Activated CD8-positive, alpha-beta T cell treated with anti-CD3 and anti-CD28 coated beads, Interleukin-2, amount 10 ng/mL, durations not matched to agents 7 days and 5 days (primary cell): ENCODE results near the gene PCF11. TPM values are rescaled to one million over a fixed set of nuclear protein-coding genes. Genes with fewer than 3 reads are reported as not detected.

Source experiments
- ATAC-seq: fragments of 150-1000 bp; cut with Tn5 transposase; one replicate; pipeline ENCODE4 v1.10.0; 2021; ENCODE audit warnings: moderate library complexity
- CTCF ChIA-PET: fragments of 350-600 bp; sonication (Branson Sonifier 250); formaldehyde crosslinking; loops from one replicate; lab custom pipeline; 2021; ENCODE audit warnings: antibody characterized with exemption; lab: Charles Lee
- POLR2A ChIA-PET: fragments of 350-600 bp; sonication (Branson Sonifier 250); formaldehyde crosslinking; loops from one replicate; lab custom pipeline; 2021; ENCODE audit warnings: antibody characterized with exemption; lab: Charles Lee
- DNase-seq: peaks from one replicate; pipeline ENCODE4 v3.0.0-alpha.2; 2020
- H3K27ac Mint-ChIP-seq: one replicate; pipeline ENCODE4 v1.8.0; 2021; ENCODE audit warnings: mild to moderate bottlenecking, mixed read lengths
- H3K27me3 Mint-ChIP-seq: one replicate; pipeline ENCODE4 v1.8.0; 2021; ENCODE audit warnings: low read depth, mixed read lengths
- H3K36me3 Mint-ChIP-seq: one replicate; pipeline ENCODE4 v1.8.0; 2021; ENCODE audit warnings: low read depth, mixed read lengths
- H3K4me1 Mint-ChIP-seq: one replicate; pipeline ENCODE4 v1.8.0; 2021; ENCODE audit warnings: low read depth, mixed read lengths
- H3K4me3 Mint-ChIP-seq: one replicate; pipeline ENCODE4 v1.8.0; 2021; ENCODE audit warnings: mild to moderate bottlenecking, mixed read lengths
- H3K9me3 Mint-ChIP-seq: one replicate; pipeline ENCODE4 v1.8.0; 2022; ENCODE audit warnings: mixed read lengths; ENCODE audit not compliant: insufficient read depth
- total RNA-seq, 2 experiments: library from RNA; stranded (reverse); gene quantifications; one replicate each; pipeline ENCODE4 v1.2.3, GENCODE V29; 2021

Gene PCF11
- total RNA-seq, 2 experiments from 2014 or later = 65.9 to 67.2 TPM

GRCh38 chr11:83166193-83166866 lies 9.4 kb downstream of the PCF11 start:
- POLR2A ChIA-PET = no interaction called here
- Mint-ChIP-seq H3K36me3 (peaks cover 80% of the 10 kb centered on the region), H3K9me3 (no peaks in the 10 kb centered on the region), H3K27ac (no peak overlapping the region), H3K4me1 (peaks cover 74% of the 10 kb centered on the region), H3K27me3 (no peaks in the 10 kb centered on the region), H3K4me3 (no peak overlapping the region)
- ATAC-seq (no peak), DNase-seq (no peak)
- CTCF ChIA-PET = no interaction called here

DNA sequence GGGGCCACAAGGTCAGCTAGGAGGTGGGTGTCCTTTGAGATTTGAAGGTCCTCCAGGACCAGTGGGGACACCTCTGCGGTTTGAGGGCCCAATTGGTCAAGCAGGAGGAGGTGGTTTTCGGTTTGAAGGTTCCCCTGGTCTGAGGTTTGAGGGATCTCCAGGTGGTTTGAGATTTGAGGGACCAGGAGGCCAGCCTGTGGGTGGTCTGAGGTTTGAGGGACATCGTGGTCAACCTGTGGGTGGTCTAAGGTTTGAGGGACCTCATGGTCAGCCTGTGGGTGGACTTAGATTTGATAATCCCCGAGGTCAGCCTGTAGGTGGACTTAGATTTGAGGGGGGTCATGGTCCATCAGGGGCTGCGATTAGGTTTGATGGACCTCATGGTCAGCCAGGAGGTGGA lies 11.8 kb downstream of the PCF11 start:
- POLR2A ChIA-PET = interaction anchor here (1.4 kb wide), 1 partner anchor 12 kb away, joined by 5 read pairs; the partner anchor contains the start of gene PCF11

GRCh38 chr11:83170865-83171264 lies 13.9 kb downstream of the PCF11 start:
- Mint-ChIP-seq H3K4me3 (peak overlapping the region; percentile 42), H3K27ac (no peak overlapping the region), H3K4me1 (peaks cover 66% of the 10 kb centered on the region), H3K9me3 (no peaks in the 10 kb centered on the region), H3K27me3 (no peaks in the 10 kb centered on the region), H3K36me3 (peaks cover 79% of the 10 kb centered on the region)
- ChIA-PET POLR2A (no interaction called here), CTCF (interaction anchor here (2.3 kb wide), 1 partner anchor 82 kb away, joined by 5 read pairs; no protein-coding TSS in a partner anchor)
- DNase-seq (no peak), ATAC-seq (no peak)

More for the DNA sequence above, 11.8 kb downstream of the PCF11 start:
- CTCF ChIA-PET = no interaction called here
- H3K4me3 Mint-ChIP-seq = no peak overlapping the region
- peaks cover 83% of the 10 kb centered on the region for H3K36me3 Mint-ChIP-seq
- no peak overlapping the region for H3K27ac Mint-ChIP-seq
- ATAC-seq (no peak), DNase-seq (no peak)
- peaks cover 73% of the 10 kb centered on the region for H3K4me1 Mint-ChIP-seq
- H3K9me3 Mint-ChIP-seq = no peaks in the 10 kb centered on the region
- H3K27me3 Mint-ChIP-seq = no peaks in the 10 kb centered on the region

DNA sequence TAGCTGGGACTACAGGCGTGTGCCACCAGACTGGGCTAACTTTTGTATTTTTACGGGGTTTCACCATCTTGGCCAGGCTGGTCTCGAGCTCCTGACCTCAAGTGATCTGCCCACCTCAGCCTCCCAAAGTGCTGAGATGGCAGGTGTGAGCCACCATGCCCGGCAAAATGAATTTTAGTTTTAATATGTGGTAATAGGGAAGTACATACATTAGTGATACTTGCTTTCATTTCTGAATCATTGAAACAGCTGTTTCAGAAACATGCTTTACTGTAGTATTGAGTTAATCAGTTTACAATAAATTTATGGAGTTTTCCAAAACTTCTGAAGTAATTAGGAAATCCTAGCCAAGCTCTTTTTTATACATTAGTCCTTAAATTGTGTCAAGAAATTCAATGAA lies 15.6 kb downstream of the PCF11 start:
- Mint-ChIP-seq H3K27ac (no peak overlapping the region), H3K9me3 (no peaks in the 10 kb centered on the region), H3K36me3 (peaks cover 78% of the 10 kb centered on the region), H3K27me3 (no peaks in the 10 kb centered on the region), H3K4me1 (peaks cover 62% of the 10 kb centered on the region), H3K4me3 (no peak overlapping the region)
- ATAC-seq (no peak), DNase-seq (no peak)
- CTCF ChIA-PET = interaction anchor here (1.4 to 2.3 kb wide), 3 partner anchors 14 to 83 kb away, joined by 3 to 5 read pairs (median 4); partner anchors contain the start of gene PCF11
- POLR2A ChIA-PET = interaction anchor here (1.3 to 2.1 kb wide), 2 partner anchors 8 to 15 kb away, joined by 3 to 4 read pairs; partner anchors contain the start of gene PCF11

- H3K4me1 Mint-ChIP-seq = peaks cover 49% of the 10 kb centered on the region
- H3K27ac Mint-ChIP-seq = peak overlapping the region; percentile 11
- ChIA-PET CTCF (no interaction called here), POLR2A (interaction anchor here (1.0 to 2.1 kb wide), 2 partner anchors 9 to 15 kb away, joined by 4 read pairs; no protein-coding TSS in a partner anchor)
- no peak for DNase-seq
- peaks cover 75% of the 10 kb centered on the region for H3K36me3 Mint-ChIP-seq
- no peaks in the 10 kb centered on the region for H3K9me3 Mint-ChIP-seq
- ATAC-seq = no peak
- H3K27me3 Mint-ChIP-seq = no peaks in the 10 kb centered on the region
- H3K4me3 Mint-ChIP-seq = no peak overlapping the region
Observed at GRCh38 chr11:83174008-83174407, 17.1 kb downstream of the PCF11 start.

DNA sequence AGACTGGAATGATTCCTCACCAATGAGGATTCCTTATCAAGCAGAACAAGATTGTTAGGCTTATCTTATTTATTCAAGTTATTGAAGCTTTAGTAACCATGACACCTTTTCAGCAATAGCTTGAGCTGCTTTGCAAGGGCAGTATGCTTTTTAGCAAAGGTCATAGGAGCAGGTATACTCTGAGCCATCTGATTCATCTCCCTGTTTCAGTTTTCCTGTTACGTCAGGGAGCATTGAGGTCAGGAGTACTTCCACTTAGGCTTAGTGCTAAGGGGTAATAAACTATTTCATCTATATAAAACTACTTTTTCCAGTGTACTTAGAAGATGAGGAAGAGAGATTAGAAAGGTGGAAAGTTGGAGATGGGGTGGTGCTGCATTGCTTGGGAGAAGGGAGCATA lies 18.9 kb downstream of the PCF11 start:
- DNase-seq (no peak), ATAC-seq (no peak)
- ChIA-PET POLR2A (no interaction called here), CTCF (interaction anchor here (1.1 kb wide), 1 partner anchor 24 kb away, joined by 3 read pairs; no protein-coding TSS in a partner anchor)
- H3K9me3 Mint-ChIP-seq = no peaks in the 10 kb centered on the region
- peaks cover 69% of the 10 kb centered on the region for H3K36me3 Mint-ChIP-seq
- H3K27me3 Mint-ChIP-seq = no peaks in the 10 kb centered on the region
- H3K27ac Mint-ChIP-seq = no peak overlapping the region
- no peak overlapping the region for H3K4me3 Mint-ChIP-seq
- peaks cover 31% of the 10 kb centered on the region for H3K4me1 Mint-ChIP-seq

GRCh38 chr11:83181815-83182214 lies 24.9 kb downstream of the PCF11 start:
- peaks cover 71% of the 10 kb centered on the region for H3K36me3 Mint-ChIP-seq
- DNase-seq (no peak), ATAC-seq (no peak)
- CTCF ChIA-PET = interaction anchor here (1.6 kb wide), 1 partner anchor 111 kb away, joined by 4 read pairs; no protein-coding TSS in a partner anchor
- H3K4me3 Mint-ChIP-seq = no peak overlapping the region
- H3K9me3 Mint-ChIP-seq = no peaks in the 10 kb centered on the region
- no peak overlapping the region for H3K27ac Mint-ChIP-seq
- H3K27me3 Mint-ChIP-seq = no peaks in the 10 kb centered on the region
- H3K4me1 Mint-ChIP-seq = peaks cover 2% of the 10 kb centered on the region
- POLR2A ChIA-PET = interaction anchor here (0.8 kb wide), 1 partner anchor 12 kb away, joined by 3 read pairs; the partner anchor contains the start of gene ANKRD42

DNA sequence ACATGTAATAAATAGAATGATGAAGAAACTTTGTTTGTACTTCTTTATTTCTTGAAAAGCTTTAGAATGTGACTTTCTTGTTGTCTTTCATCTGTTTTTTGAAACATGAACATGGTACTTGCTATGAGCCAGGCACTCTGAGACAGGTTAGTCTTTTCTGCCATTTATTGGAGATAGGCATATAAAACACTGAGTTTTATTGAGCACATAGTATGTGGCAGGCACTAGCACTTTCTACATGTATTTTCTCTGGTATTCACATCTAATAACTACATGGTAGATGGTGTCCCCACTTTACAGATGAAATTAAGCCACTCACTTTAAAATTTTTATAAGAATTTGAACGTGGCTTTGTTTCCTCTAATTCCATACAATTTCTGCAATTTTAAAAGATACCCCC lies 28.8 kb downstream of the PCF11 start:
- H3K27me3 Mint-ChIP-seq = no peaks in the 10 kb centered on the region
- H3K27ac Mint-ChIP-seq = no peak overlapping the region
- no peaks in the 10 kb centered on the region for H3K9me3 Mint-ChIP-seq
- ATAC-seq = no peak
- no peak for DNase-seq
- no peak overlapping the region for H3K4me3 Mint-ChIP-seq
- ChIA-PET POLR2A (no interaction called here), CTCF (interaction anchor here (1.3 to 1.5 kb wide), 2 partner anchors 14 to 26 kb away, joined by 3 read pairs; no protein-coding TSS in a partner anchor)
- no peaks in the 10 kb centered on the region for H3K4me1 Mint-ChIP-seq
- H3K36me3 Mint-ChIP-seq = peaks cover 66% of the 10 kb centered on the region

- Mint-ChIP-seq H3K4me1 (peaks cover 7% of the 10 kb centered on the region), H3K27ac (no peak overlapping the region), H3K4me3 (no peak overlapping the region), H3K27me3 (no peaks in the 10 kb centered on the region), H3K9me3 (no peaks in the 10 kb centered on the region), H3K36me3 (peaks cover 60% of the 10 kb centered on the region)
- no peak for ATAC-seq
- CTCF ChIA-PET = interaction anchor here (1.0 to 2.0 kb wide), 4 partner anchors 12 to 320 kb away, joined by 3 to 5 read pairs (median 3); no protein-coding TSS in a partner anchor
- POLR2A ChIA-PET = interaction anchor here (1.5 to 2.6 kb wide), 2 partner anchors 28 to 31 kb away, joined by 5 to 10 read pairs; partner anchors contain the start of gene PCF11
- DNase-seq = no peak
Observed at GRCh38 chr11:83187465-83187864, 30.5 kb downstream of the PCF11 start.

DNA sequence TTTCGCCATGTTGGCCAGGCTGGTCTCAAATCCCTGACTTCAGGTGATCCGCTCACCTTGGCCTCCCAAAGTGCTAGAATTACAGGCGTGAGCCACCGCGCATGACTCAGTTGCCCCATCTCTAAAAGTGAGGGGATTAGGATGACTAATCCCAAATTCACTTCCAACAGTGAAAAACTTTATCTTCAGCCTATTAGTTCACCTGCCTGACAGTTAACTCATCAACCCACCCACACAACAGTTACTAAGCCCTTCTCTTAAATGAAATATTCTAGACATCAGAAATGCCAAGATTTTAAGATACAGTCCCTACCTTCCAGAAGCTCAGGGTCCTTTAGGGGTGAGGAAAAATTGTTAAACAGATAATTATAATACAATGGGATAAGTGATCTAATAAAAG lies 34.6 kb downstream of the PCF11 start:
- Mint-ChIP-seq H3K36me3 (peaks cover 32% of the 10 kb centered on the region), H3K4me3 (no peak overlapping the region), H3K9me3 (no peaks in the 10 kb centered on the region), H3K27me3 (no peaks in the 10 kb centered on the region), H3K4me1 (peaks cover 36% of the 10 kb centered on the region), H3K27ac (peak overlapping the region; percentile 30)
- POLR2A ChIA-PET = no interaction called here
- DNase-seq (no peak), ATAC-seq (no peak)
- CTCF ChIA-PET = interaction anchor here (1.0 kb wide), 1 partner anchor 11 kb away, joined by 4 read pairs; no protein-coding TSS in a partner anchor

GRCh38 chr11:83191986-83192385 lies 35.1 kb downstream of the PCF11 start:
- H3K36me3 Mint-ChIP-seq = peaks cover 27% of the 10 kb centered on the region
- no peaks in the 10 kb centered on the region for H3K27me3 Mint-ChIP-seq
- CTCF ChIA-PET = interaction anchor here (1.0 kb wide), 1 partner anchor 12 kb away, joined by 4 read pairs; no protein-coding TSS in a partner anchor
- DNase-seq (no peak), ATAC-seq (no peak)
- H3K4me1 Mint-ChIP-seq = peaks cover 40% of the 10 kb centered on the region
- POLR2A ChIA-PET = no interaction called here
- peak overlapping the region; percentile 99 for H3K27ac Mint-ChIP-seq
- H3K4me3 Mint-ChIP-seq = peak overlapping the region; percentile 92
- H3K9me3 Mint-ChIP-seq = no peaks in the 10 kb centered on the region
